Astrocyte (in vitro differentiated cells and primary cell): ENCODE measurements around the gene MAGEA2.
"Not testable (repeated sequence)": the region's sequence is repeated elsewhere in the genome, so short reads cannot be mapped to it uniquely, and the experiment has no call there.

Source experiments
- EZH2 ChIP-seq: IDR thresholded peaks from 2 replicates; pipeline ENCODE4 v1.6.1; 2012; ENCODE audit warnings: mild to moderate bottlenecking, low read length, inconsistent platforms; ENCODE audit not compliant: insufficient read depth
- TF ChIP-seq, protein P1 (sequence below): IDR thresholded peaks from 2 replicates; pipeline ENCODE4 v1.5.1; 2011; ENCODE audit warnings: low read depth, mild to moderate bottlenecking, inconsistent platforms, low read length, moderate library complexity; ENCODE audit not compliant: insufficient read depth

- TF ChIP-seq, protein P1, sequence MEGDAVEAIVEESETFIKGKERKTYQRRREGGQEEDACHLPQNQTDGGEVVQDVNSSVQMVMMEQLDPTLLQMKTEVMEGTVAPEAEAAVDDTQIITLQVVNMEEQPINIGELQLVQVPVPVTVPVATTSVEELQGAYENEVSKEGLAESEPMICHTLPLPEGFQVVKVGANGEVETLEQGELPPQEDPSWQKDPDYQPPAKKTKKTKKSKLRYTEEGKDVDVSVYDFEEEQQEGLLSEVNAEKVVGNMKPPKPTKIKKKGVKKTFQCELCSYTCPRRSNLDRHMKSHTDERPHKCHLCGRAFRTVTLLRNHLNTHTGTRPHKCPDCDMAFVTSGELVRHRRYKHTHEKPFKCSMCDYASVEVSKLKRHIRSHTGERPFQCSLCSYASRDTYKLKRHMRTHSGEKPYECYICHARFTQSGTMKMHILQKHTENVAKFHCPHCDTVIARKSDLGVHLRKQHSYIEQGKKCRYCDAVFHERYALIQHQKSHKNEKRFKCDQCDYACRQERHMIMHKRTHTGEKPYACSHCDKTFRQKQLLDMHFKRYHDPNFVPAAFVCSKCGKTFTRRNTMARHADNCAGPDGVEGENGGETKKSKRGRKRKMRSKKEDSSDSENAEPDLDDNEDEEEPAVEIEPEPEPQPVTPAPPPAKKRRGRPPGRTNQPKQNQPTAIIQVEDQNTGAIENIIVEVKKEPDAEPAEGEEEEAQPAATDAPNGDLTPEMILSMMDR, result not testable (repeated sequence)
- TF ChIP-seq EZH2, result not testable (repeated sequence)
Measured at GRCh38 chrX:152734143-152734858, 19.3 kb downstream of the MAGEA2 start.
